GM19438 (cell line): Measurements from ENCODE around the gene RNMT.

Experiments
- ATAC-seq: cut with Tn5 transposase; IDR thresholded peaks from one replicate; pipeline ENCODE4 v1.9.1; 2021; ENCODE audit warnings: low read depth; ENCODE audit not compliant: unreplicated experiment

Gene RNMT

DNA sequence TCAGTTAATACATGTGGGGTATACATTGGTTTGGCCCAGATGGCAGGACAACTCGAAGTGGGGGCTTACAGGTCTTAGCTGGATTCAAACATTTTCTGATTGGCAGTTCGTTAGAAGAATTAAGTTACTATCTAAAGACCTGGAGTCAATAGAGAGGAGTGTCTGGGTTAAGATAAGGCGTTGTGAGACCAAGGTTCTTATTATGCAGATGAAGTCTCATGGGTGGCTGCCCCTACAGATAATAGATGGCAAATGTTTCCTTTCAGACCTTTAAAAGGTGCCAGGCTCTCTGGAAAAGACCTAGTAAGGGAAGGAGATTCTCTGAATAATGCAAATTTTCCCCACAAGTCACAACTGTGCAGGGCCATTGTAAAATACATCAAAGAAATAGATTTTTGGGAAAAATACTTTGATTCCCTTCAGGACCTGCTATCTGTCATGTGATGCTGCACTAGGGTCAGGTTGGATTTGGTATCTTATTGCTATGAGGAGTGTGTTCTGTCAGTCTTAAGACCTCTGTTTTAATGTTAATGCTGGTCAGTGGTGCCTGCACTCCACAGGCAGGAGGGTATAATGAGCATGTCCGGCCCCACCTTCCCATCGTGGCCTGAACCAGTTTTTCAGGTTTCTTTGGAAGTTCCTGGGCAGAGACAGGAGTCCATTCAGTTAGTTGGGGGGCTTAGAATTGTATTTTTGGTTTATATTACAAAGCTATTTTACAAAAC lies 83.2 kb downstream of the RNMT start:
- ATAC-seq, result no peak

DNA sequence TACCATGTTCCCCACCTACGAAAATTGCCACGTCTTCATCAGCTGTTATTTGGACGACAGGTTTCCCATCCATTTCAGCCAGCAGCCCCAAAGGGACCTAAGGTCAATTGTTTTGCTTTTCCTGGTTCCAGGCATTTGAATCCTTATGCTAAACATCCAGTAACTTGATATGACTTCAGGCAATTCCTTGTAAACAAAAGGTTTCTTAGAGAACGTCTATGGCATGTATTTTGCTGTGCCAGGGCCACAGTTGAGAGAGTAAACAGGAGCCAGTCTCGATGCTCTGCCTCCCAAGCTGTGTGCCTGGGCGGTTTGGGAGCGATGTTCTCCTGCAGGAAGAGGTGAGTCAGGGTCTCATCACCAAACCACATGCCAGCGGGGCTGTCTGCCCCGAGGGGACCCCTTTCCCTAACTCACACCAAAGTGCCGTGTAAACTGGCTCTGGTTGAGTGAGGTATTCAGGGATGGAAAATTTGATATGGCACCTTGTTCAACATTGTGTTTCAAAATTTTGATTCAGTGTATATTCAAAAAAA lies 84.5 kb downstream of the RNMT start:
- no peak for ATAC-seq

DNA sequence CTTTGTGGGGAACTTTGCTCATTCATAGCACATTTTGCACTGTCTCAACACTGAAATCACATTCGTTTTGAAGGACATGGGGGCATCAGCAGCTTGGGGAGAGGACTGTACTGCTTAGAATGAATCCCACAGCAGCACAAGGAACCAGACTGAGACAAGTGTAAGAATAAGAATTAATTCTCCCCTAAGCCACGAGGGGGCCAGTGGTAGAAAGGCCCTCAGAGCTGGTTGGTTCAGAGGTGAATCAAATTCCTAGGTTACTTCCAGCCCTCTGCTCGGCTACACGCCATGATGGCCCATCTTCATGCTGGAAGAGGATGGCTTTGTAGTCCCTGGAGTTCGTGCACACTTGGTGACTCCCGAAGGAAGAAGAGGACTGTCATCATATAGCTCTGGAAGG lies 85.5 kb downstream of the RNMT start:
- ATAC-seq, result no peak

DNA sequence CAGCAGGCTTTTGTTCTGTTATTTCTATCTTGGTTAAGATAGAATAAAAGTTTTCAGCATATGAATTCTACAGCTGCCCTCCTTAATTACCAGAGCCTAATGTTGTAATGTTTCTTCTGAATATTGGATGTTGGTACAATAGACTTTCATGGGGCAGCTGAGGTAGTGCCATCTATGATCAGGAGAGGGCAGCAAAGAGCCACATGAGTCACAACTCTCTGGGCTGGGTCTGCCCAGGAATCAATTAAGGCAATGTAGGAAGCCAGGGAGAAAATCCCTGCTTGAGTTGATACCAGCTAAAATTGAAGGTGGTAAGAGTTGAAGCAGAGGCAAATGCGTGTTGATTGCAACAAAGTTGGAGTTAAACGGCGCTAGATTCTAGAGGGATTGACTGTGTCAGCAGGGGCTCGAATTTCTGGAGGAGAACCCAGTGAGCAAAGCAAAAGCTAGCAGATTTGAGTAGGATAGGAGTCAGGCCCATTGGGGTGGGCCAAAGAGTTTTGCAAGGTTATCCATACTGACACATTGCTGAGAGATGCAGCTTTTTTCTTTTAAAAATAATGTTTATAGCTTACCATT lies 86.9 kb downstream of the RNMT start:
- ATAC-seq, result no peak
